HG02840 (cell line): ENCODE results near the gene ANKRD55.
"Not testable (repeated sequence)": the region's sequence is repeated elsewhere in the genome, so short reads cannot be mapped to it uniquely, and the experiment has no call there.

Source experiments
- ATAC-seq: cut with Tn5 transposase; IDR thresholded peaks from one replicate; pipeline ENCODE4 v1.9.1; 2021; ENCODE audit warnings: mild to moderate bottlenecking, moderate library complexity, moderate number of reproducible peaks; ENCODE audit not compliant: unreplicated experiment, low FRiP score

The ANKRD55 gene

GRCh38 chr5:56253924-56254323, 20.8 kb upstream of the ANKRD55 start:
- no peak for ATAC-seq

- ATAC-seq = no peak
These were observed 20.0 kb upstream of the ANKRD55 start for GRCh38 chr5:56253126-56253525.

GRCh38 chr5:56251918-56252553, 18.9 kb upstream of the ANKRD55 start:
- no peak for ATAC-seq

- no peak for ATAC-seq
These were observed 18.3 kb upstream of the ANKRD55 start for GRCh38 chr5:56251440-56251839.

GRCh38 chr5:56250011-56250410, 16.9 kb upstream of the ANKRD55 start:
- ATAC-seq = no peak

- not testable (repeated sequence) for ATAC-seq
These were observed 16.0 kb upstream of the ANKRD55 start for GRCh38 chr5:56249085-56249484.

- no peak for ATAC-seq
These were observed 14.5 kb upstream of the ANKRD55 start for GRCh38 chr5:56247592-56247991.

GRCh38 chr5:56246769-56247168, 13.6 kb upstream of the ANKRD55 start:
- no peak for ATAC-seq

GRCh38 chr5:56245481-56245880, 12.4 kb upstream of the ANKRD55 start:
- no peak for ATAC-seq

- no peak for ATAC-seq
These were observed 11.5 kb upstream of the ANKRD55 start for GRCh38 chr5:56244627-56245026.

GRCh38 chr5:56242271-56242670, 9.1 kb upstream of the ANKRD55 start:
- ATAC-seq = not testable (repeated sequence)

- ATAC-seq = no peak
These were observed 592 bp downstream of the ANKRD55 start for GRCh38 chr5:56232538-56232937.

- ATAC-seq = no peak
These were observed 2.6 kb downstream of the ANKRD55 start for GRCh38 chr5:56230576-56230975.

- no peak for ATAC-seq
These were observed 4.0 kb downstream of the ANKRD55 start for GRCh38 chr5:56229111-56229510.

- ATAC-seq = no peak
These were observed 4.5 kb downstream of the ANKRD55 start for GRCh38 chr5:56228631-56229030.

GRCh38 chr5:56227691-56228090, 5.4 kb downstream of the ANKRD55 start:
- ATAC-seq = no peak

GRCh38 chr5:56223298-56223697, 9.8 kb downstream of the ANKRD55 start:
- ATAC-seq = not testable (repeated sequence)

- ATAC-seq = not testable (repeated sequence)
These were observed 11.5 kb downstream of the ANKRD55 start for GRCh38 chr5:56221601-56222000.

GRCh38 chr5:56215019-56215830, 17.9 kb downstream of the ANKRD55 start:
- ATAC-seq = no peak

GRCh38 chr5:56213886-56214535, 19.1 kb downstream of the ANKRD55 start:
- ATAC-seq = not testable (repeated sequence)

GRCh38 chr5:56212130-56212879, 20.8 kb downstream of the ANKRD55 start:
- ATAC-seq = no peak
